GM12878 (cell line): ENCODE data around the gene DLK1.

Source experiments
- ATF7 ChIP-seq: fragments of 450-650 bp; IDR thresholded peaks from 2 replicates; pipeline ENCODE4 v1.6.1; 2016; ENCODE audit warnings: low read depth, mild to moderate bottlenecking
- RAD21 ChIP-seq: IDR thresholded peaks from 2 replicates; pipeline ENCODE4 v1.6.1; 2011; ENCODE audit warnings: mild to moderate bottlenecking, low read depth, low read length, moderate library complexity; ENCODE audit not compliant: insufficient read depth
- TF ChIP-seq, protein P1 (sequence below), 3 experiments: IDR thresholded peaks in 2 of 3; conservative IDR thresholded peaks in 1 of 3; 2 replicates each; pipeline ENCODE4 v1.5.1; 2011; ENCODE audit warnings: low read depth in 3 of 3, low read length in 3 of 3, mild to moderate bottlenecking in 3 of 3, control low read depth in 2 of 3, moderate library complexity in 2 of 3, inconsistent platforms in 1 of 3, mixed read lengths in 1 of 3; ENCODE audit not compliant: control insufficient read depth in 2 of 3, insufficient read depth in 1 of 3; ENCODE audit errors: extremely low read depth in 1 of 3

DNA sequence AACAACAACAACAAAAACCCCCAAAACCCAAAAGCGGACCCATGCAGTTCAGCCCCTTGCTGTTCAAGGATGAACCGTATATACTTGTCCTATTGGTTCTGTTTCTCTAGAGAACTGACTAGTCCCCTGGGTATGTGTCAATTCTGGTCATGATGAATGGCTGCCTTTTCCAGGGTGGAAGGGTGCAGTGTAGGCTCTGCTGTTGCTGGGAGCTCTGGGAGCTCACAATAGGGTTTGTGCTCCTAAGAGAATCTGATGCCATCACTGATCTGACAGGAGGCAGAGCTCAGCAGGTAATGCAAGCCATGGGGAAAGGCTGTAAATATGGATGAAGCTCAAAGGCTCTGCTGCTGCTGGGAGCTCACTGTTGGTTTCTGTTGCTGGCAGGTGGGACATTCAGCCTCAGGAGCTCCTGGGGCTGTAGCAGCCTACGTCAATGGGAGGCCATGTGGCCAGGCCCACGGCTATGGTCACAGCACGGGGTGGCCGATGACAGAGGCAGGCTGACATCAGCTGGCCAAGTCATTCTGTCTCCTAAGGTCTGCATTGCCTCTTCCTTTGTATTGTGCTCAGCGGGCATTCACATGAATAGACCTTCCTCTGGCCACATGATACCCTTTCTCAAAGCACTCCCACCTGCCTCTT lies 37.9 kb downstream of the DLK1 start:
- TF ChIP-seq ATF7 (no peak), RAD21 (no peak)
- TF ChIP-seq, protein P1, sequence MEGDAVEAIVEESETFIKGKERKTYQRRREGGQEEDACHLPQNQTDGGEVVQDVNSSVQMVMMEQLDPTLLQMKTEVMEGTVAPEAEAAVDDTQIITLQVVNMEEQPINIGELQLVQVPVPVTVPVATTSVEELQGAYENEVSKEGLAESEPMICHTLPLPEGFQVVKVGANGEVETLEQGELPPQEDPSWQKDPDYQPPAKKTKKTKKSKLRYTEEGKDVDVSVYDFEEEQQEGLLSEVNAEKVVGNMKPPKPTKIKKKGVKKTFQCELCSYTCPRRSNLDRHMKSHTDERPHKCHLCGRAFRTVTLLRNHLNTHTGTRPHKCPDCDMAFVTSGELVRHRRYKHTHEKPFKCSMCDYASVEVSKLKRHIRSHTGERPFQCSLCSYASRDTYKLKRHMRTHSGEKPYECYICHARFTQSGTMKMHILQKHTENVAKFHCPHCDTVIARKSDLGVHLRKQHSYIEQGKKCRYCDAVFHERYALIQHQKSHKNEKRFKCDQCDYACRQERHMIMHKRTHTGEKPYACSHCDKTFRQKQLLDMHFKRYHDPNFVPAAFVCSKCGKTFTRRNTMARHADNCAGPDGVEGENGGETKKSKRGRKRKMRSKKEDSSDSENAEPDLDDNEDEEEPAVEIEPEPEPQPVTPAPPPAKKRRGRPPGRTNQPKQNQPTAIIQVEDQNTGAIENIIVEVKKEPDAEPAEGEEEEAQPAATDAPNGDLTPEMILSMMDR (IDR thresholded peaks at IDR 0.05 in 2 of 3, conservative IDR thresholded peaks at IDR 0.05 in 1 of 3; ENCODE audit: control insufficient read depth in 2 of 3, extremely low read depth in 1 of 3, insufficient read depth in 1 of 3, low read depth in 3 of 3, low read length in 3 of 3), result no peak
